HepG2 (cell line): ENCODE data around the gene SYP. TPM values are rescaled to one million over a fixed set of nuclear protein-coding genes. Genes with fewer than 3 reads are reported as not detected.

Source experiments
- AGO2 ChIP-seq: fragments of 200-400 bp; formaldehyde crosslinking; optimal IDR thresholded peaks from 2 replicates; pipeline ENCODE3; 2017; ENCODE audit warnings: mild to moderate bottlenecking, low read depth, low read length, moderate library complexity
- ARID5B ChIP-seq: IDR thresholded peaks from 2 replicates; pipeline ENCODE4 v1.4.0; 2020; ENCODE audit warnings: mild to moderate bottlenecking, missing genetic modification reagents
- CREM ChIP-seq, 2 experiments: sonication (generic) in 1 of 2; formaldehyde crosslinking in 1 of 2; IDR thresholded peaks; 2 replicates each; pipeline versions ENCODE4 v1.4.0 to v1.6.1; 2016 to 2020; ENCODE audit warnings: antibody characterized with exemption in 1 of 2, mild to moderate bottlenecking in 1 of 2, missing genetic modification reagents in 1 of 2
- EED ChIP-seq: sonication (generic); formaldehyde crosslinking; IDR thresholded peaks from 2 replicates; pipeline ENCODE4 v1.5.0; 2020; ENCODE audit warnings: mild to moderate bottlenecking, missing genetic modification reagents
- FOXC1 ChIP-seq: sonication (generic); formaldehyde crosslinking; IDR thresholded peaks from 2 replicates; pipeline ENCODE4 v1.8.0; 2022; ENCODE audit warnings: mild to moderate bottlenecking, missing genetic modification reagents, borderline replicate concordance
- GFI1 ChIP-seq: sonication (generic); formaldehyde crosslinking; IDR thresholded peaks from 2 replicates; pipeline ENCODE4 v1.5.0; 2020; ENCODE audit warnings: missing genetic modification reagents, mild to moderate bottlenecking, borderline replicate concordance
- MATR3 ChIP-seq: sonication (generic); formaldehyde crosslinking; IDR thresholded peaks from 2 replicates; pipeline ENCODE4 v1.4.0; 2020; ENCODE audit warnings: missing genetic modification reagents
- MEIS2 ChIP-seq: sonication (generic); formaldehyde crosslinking; IDR thresholded peaks from 2 replicates; pipeline ENCODE4 v1.9.0; 2021; ENCODE audit warnings: mild to moderate bottlenecking, missing genetic modification reagents
- MIER3 ChIP-seq: IDR thresholded peaks from 2 replicates; pipeline ENCODE4 v1.6.1; 2016; ENCODE audit warnings: missing compliant biosample characterization, borderline replicate concordance
- RXRA ChIP-seq: sonication (generic); formaldehyde crosslinking; IDR thresholded peaks from 2 replicates; pipeline ENCODE4 v1.5.1; 2020; ENCODE audit warnings: missing genetic modification reagents
- SMAD9 ChIP-seq: sonication (generic); formaldehyde crosslinking; IDR thresholded peaks from 2 replicates; pipeline ENCODE4 v1.5.1; 2020; ENCODE audit warnings: mild to moderate bottlenecking, missing genetic modification reagents
- SRSF9 ChIP-seq: fragments of 200-400 bp; formaldehyde crosslinking; IDR thresholded peaks from 2 replicates; pipeline ENCODE4 v1.6.1; 2018; ENCODE audit warnings: borderline replicate concordance, mild to moderate bottlenecking, low read depth, low read length; ENCODE audit not compliant: insufficient read depth, poor library complexity, severe bottlenecking
- SRY ChIP-seq: sonication (generic); formaldehyde crosslinking; IDR thresholded peaks from 2 replicates; pipeline ENCODE4 v1.8.0; 2022; ENCODE audit warnings: mild to moderate bottlenecking, missing genetic modification reagents
- ZBTB7A ChIP-seq: sonication (generic); formaldehyde crosslinking; IDR thresholded peaks from 2 replicates; pipeline ENCODE4 v1.8.0; 2022; ENCODE audit warnings: mild to moderate bottlenecking, missing genetic modification reagents
- ZEB1 ChIP-seq: IDR thresholded peaks from 2 replicates; pipeline ENCODE4 v1.6.1; 2012; ENCODE audit warnings: mild to moderate bottlenecking, low read depth, inconsistent platforms; ENCODE audit not compliant: insufficient replicate concordance
- ZFP36L1 ChIP-seq: sonication (generic); formaldehyde crosslinking; IDR thresholded peaks from 2 replicates; pipeline ENCODE4 v1.8.0; 2022; ENCODE audit warnings: mild to moderate bottlenecking, missing genetic modification reagents, moderate library complexity
- ZFP41 ChIP-seq: sonication (generic); formaldehyde crosslinking; IDR thresholded peaks from 2 replicates; pipeline ENCODE4 v1.4.0; 2020; ENCODE audit warnings: mild to moderate bottlenecking, missing genetic modification reagents, borderline replicate concordance
- ZNF33B ChIP-seq: sonication (generic); formaldehyde crosslinking; IDR thresholded peaks from 2 replicates; pipeline ENCODE4 v1.5.1; 2020; ENCODE audit warnings: mild to moderate bottlenecking, missing genetic modification reagents
- ZNF431 ChIP-seq: sonication (generic); formaldehyde crosslinking; IDR thresholded peaks from 2 replicates; pipeline ENCODE4 v1.9.0; 2022; ENCODE audit warnings: missing genetic modification reagents, low read depth, mild to moderate bottlenecking, borderline replicate concordance
- ZNF441 ChIP-seq: sonication (generic); formaldehyde crosslinking; IDR thresholded peaks from 2 replicates; pipeline ENCODE4 v1.7.0; 2021; ENCODE audit warnings: missing genetic modification reagents, borderline replicate concordance
- ZNF543 ChIP-seq: sonication (generic); formaldehyde crosslinking; IDR thresholded peaks from 2 replicates; pipeline ENCODE4 v1.4.0; 2020; ENCODE audit warnings: mild to moderate bottlenecking, missing genetic modification reagents
- polyA plus RNA-seq, 8 experiments: library from polyadenylated mRNA; depleted of rRNA in 3 of 8; stranded (reverse) in 7 of 8; unstranded in 1 of 8; fragments of >200 nt; fragmentation: Illumina TruSeq in 4 of 8; extraction: Trizol in 4 of 8; gene quantifications; 2 replicates each; pipeline versions ENCODE4 v1.2.1 to v1.2.3, GENCODE V29; 2011 to 2016; ENCODE audit warnings: low read depth in 4 of 8, missing spikeins in 1 of 8, mixed read lengths in 1 of 8; ENCODE audit not compliant: insufficient read depth in 1 of 8
- total RNA-seq, 5 experiments: library from RNA; depleted of rRNA; stranded (reverse); fragments of >200 nt; fragmentation: Illumina TruSeq; extraction: Trizol; gene quantifications; 2 replicates each; pipeline ENCODE4 v1.2.3, GENCODE V29; 2016; ENCODE audit warnings: low read depth in 1 of 5
- TF ChIP-seq, protein P1 (sequence below): sonication (generic); formaldehyde crosslinking; IDR thresholded peaks from 2 replicates; pipeline ENCODE4 v1.4.0; 2020; ENCODE audit warnings: low read depth, mild to moderate bottlenecking, missing genetic modification reagents
- TF ChIP-seq, protein P2 (sequence below): IDR thresholded peaks from 2 replicates; pipeline ENCODE4 v1.6.1; 2012; ENCODE audit warnings: low read length, improper control_type of control experiment

SYP gene
- total and polyA plus RNA-seq, 2 of the 13 experiments (the other 11 are each of a cell fraction or from before 2014, with no cell fraction given): 2.0 to 2.5 TPM

DNA sequence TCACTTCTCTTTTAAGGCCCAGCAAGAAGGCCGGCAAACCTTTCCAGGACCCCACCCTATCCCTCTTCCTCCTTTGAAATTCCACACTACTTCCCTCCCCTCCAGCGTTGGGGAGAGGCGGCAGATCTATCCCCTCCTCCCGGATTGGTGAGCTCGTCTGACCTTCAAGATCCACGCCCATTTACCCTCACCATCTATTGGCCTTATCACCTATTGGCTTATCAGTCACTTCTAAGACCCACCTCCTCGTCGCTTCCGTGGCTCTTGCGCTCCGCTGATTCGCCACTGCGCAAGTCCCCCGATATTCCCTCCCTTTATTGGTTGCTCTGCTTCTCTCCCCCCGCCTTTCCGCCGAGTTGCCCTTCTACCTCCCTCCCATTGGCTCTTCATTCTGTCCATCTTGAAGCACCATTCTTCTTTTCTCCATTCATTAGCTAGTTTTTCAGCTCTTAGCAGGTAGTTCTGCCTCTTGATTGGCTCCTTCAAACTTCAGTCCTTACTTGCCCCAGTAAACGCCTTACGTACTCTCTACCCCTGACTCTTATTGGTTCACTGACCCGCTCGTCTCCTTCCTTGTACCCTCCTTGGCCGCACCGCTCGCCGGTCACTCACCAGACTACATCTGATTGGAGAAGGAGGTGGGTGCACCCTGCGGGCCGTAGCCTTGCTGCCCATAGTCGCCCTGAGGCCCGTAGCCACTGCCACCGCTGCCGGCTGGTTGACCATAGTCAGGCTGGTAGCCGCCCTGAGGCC is 9.0 kb downstream of the SYP start (continued):
- TF ChIP-seq, protein P1, sequence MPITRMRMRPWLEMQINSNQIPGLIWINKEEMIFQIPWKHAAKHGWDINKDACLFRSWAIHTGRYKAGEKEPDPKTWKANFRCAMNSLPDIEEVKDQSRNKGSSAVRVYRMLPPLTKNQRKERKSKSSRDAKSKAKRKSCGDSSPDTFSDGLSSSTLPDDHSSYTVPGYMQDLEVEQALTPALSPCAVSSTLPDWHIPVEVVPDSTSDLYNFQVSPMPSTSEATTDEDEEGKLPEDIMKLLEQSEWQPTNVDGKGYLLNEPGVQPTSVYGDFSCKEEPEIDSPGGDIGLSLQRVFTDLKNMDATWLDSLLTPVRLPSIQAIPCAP: no peak
- TF ChIP-seq RXRA (CRISPR knock-in tag): 0 out of 2 replicates have a peak, but pooled peaks have one; percentile 15
- TF ChIP-seq SMAD9 (CRISPR knock-in tag): no peak
- TF ChIP-seq AGO2: no peak
- TF ChIP-seq, protein P2, sequence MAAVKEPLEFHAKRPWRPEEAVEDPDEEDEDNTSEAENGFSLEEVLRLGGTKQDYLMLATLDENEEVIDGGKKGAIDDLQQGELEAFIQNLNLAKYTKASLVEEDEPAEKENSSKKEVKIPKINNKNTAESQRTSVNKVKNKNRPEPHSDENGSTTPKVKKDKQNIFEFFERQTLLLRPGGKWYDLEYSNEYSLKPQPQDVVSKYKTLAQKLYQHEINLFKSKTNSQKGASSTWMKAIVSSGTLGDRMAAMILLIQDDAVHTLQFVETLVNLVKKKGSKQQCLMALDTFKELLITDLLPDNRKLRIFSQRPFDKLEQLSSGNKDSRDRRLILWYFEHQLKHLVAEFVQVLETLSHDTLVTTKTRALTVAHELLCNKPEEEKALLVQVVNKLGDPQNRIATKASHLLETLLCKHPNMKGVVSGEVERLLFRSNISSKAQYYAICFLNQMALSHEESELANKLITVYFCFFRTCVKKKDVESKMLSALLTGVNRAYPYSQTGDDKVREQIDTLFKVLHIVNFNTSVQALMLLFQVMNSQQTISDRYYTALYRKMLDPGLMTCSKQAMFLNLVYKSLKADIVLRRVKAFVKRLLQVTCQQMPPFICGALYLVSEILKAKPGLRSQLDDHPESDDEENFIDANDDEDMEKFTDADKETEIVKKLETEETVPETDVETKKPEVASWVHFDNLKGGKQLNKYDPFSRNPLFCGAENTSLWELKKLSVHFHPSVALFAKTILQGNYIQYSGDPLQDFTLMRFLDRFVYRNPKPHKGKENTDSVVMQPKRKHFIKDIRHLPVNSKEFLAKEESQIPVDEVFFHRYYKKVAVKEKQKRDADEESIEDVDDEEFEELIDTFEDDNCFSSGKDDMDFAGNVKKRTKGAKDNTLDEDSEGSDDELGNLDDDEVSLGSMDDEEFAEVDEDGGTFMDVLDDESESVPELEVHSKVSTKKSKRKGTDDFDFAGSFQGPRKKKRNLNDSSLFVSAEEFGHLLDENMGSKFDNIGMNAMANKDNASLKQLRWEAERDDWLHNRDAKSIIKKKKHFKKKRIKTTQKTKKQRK: peak; percentile 95
- no peak for TF ChIP-seq MIER3 (CRISPR knock-in tag)
- TF ChIP-seq ARID5B (CRISPR knock-in tag): no peak
- no peak for TF ChIP-seq SRY (CRISPR knock-in tag)
- peak; percentile 85 for TF ChIP-seq CREM (IDR thresholded peaks at IDR 0.05)
- TF ChIP-seq CREM (CRISPR knock-in tag; IDR thresholded peaks at IDR 0.05): no peak
- TF ChIP-seq SRSF9: no peak
- no peak for TF ChIP-seq ZNF431 (CRISPR knock-in tag)
- TF ChIP-seq ZNF543: no peak
- TF ChIP-seq MATR3 (CRISPR knock-in tag): no peak
- no peak for TF ChIP-seq ZBTB7A (CRISPR knock-in tag)
- no peak for TF ChIP-seq ZNF33B (CRISPR knock-in tag)
- no peak for TF ChIP-seq FOXC1 (CRISPR knock-in tag)
- TF ChIP-seq EED (CRISPR knock-in tag): no peak
- no peak for TF ChIP-seq ZEB1
- TF ChIP-seq MEIS2: no peak
- TF ChIP-seq GFI1 (CRISPR knock-in tag): no peak
- TF ChIP-seq ZFP36L1 (CRISPR knock-in tag): no peak
- no peak for TF ChIP-seq ZNF441 (CRISPR knock-in tag)
- no peak for TF ChIP-seq ZFP41
